H1 (cell line): ENCODE results near the gene MYDGF. TPM values are rescaled to one million over a fixed set of nuclear protein-coding genes. Genes with fewer than 3 reads are reported as not detected.

ENCODE experiments used
- CTCF ChIA-PET: fragments of 300-600 bp; sonication (Branson Sonifier 250); formaldehyde crosslinking; loops from one replicate; lab custom pipeline; 2021; ENCODE audit not compliant: partially characterized antibody; lab: Charles Lee
- POLR2A ChIA-PET: fragments of 300-600 bp; sonication (Branson Sonifier 250); formaldehyde crosslinking; loops from one replicate; lab custom pipeline; 2021; ENCODE audit warnings: inconsistent platforms; ENCODE audit not compliant: partially characterized antibody; lab: Charles Lee
- DNase-seq, 2 experiments: peaks; one replicate each; pipeline versions ENCODE4 v3.0.0 to v3.0.0-alpha.2; 2010 to 2022; ENCODE audit warnings: low spot score in 2 of 2, low read depth in 1 of 2, mixed read lengths in 1 of 2
- FAIRE-seq: peaks from 2 replicates; lab custom pipeline; 2011; peaks lifted over from hg19 to GRCh38; lab: Jason Lieb, UNC
- H2AFZ ChIP-seq: 2 replicates; pipeline ENCODE4 v1.8.1; 2012; ENCODE audit warnings: low read length, inconsistent platforms
- H2AK5ac ChIP-seq: 2 replicates; pipeline ENCODE4 v1.6.1; 2013; ENCODE audit warnings: low read depth, low read length
- H2BK120ac ChIP-seq: replicated peaks from 2 replicates; pipeline ENCODE3; 2013; ENCODE audit warnings: low read depth, low read length, inconsistent platforms
- H2BK12ac ChIP-seq: 2 replicates; pipeline ENCODE4 v1.6.1; 2013; ENCODE audit warnings: low read depth, low read length
- H2BK15ac ChIP-seq: 2 replicates; pipeline ENCODE4 v1.6.1; 2013; ENCODE audit warnings: low read length
- H2BK20ac ChIP-seq: 2 replicates; pipeline ENCODE4 v1.6.1; 2013; ENCODE audit warnings: low read length
- H2BK5ac ChIP-seq: 2 replicates; pipeline ENCODE4 v1.6.1; 2013; ENCODE audit warnings: low read depth, low read length
- H3K14ac ChIP-seq: 2 replicates; pipeline ENCODE4 v1.6.1; 2013; ENCODE audit warnings: inconsistent platforms; ENCODE audit not compliant: insufficient read length
- H3K18ac ChIP-seq: 2 replicates; pipeline ENCODE4 v1.6.1; 2013; ENCODE audit warnings: low read length; ENCODE audit errors: extremely low read depth
- H3K23ac ChIP-seq: 2 replicates; pipeline ENCODE4 v1.6.1; 2013; ENCODE audit warnings: inconsistent platforms; ENCODE audit not compliant: insufficient read length
- H3K23me2 ChIP-seq: 2 replicates; pipeline ENCODE4 v1.6.1; 2013; ENCODE audit warnings: low read depth, low read length
- H3K27ac ChIP-seq: 2 replicates; pipeline ENCODE4 v1.6.1; 2011; ENCODE audit warnings: low read depth, low read length, inconsistent platforms
- H3K27me3 ChIP-seq, 4 experiments: replicated peaks in 1 of 4; 1 replicate in 1 of 4; 2 replicates in 3 of 4; pipeline versions ENCODE4 v1.6.1 to v1.8.1; 2011 to 2013; ENCODE audit warnings: low read length in 3 of 4, mild to moderate bottlenecking in 3 of 4, inconsistent platforms in 2 of 4, mixed read lengths in 2 of 4, moderate library complexity in 1 of 4; ENCODE audit not compliant: control insufficient read depth in 3 of 4, insufficient read depth in 3 of 4; ENCODE audit errors: extremely low read depth in 1 of 4
- H3K36me3 ChIP-seq, 4 experiments: 2 replicates each; pipeline versions ENCODE4 v1.6.1 to v1.8.1; 2011 to 2013; ENCODE audit warnings: mild to moderate bottlenecking in 4 of 4, low read length in 3 of 4, moderate library complexity in 2 of 4, control low read depth in 1 of 4, inconsistent platforms in 1 of 4; ENCODE audit not compliant: insufficient read depth in 4 of 4, control insufficient read depth in 2 of 4
- H3K4ac ChIP-seq: replicated peaks from 2 replicates; pipeline ENCODE3; 2013; ENCODE audit warnings: low read length, low read depth, mixed read lengths, inconsistent platforms; ENCODE audit not compliant: insufficient read length
- H3K4me1 ChIP-seq, 4 experiments: replicated peaks in 1 of 4; 1 replicate in 1 of 4; 2 replicates in 3 of 4; pipeline versions ENCODE4 v1.6.1 to v1.8.1; 2011 to 2013; ENCODE audit warnings: low read length in 3 of 4, inconsistent platforms in 2 of 4, mixed read lengths in 1 of 4; ENCODE audit not compliant: insufficient read depth in 4 of 4, control insufficient read depth in 3 of 4
- H3K4me2 ChIP-seq, 2 experiments: 2 replicates each; pipeline versions ENCODE4 v1.6.1 to v1.8.1; 2011 to 2013; ENCODE audit warnings: low read depth in 2 of 2, low read length in 2 of 2, control low read depth in 1 of 2, inconsistent platforms in 1 of 2, mild to moderate bottlenecking in 1 of 2; ENCODE audit not compliant: insufficient read depth in 1 of 2
- H3K4me3 ChIP-seq, 4 experiments: fragments of 200-600, 300-600 bp in 1 of 4; sonication (generic), shearing (Covaris generic), sonication (Bioruptor Twin) in 1 of 4; 2 replicates each; pipeline versions ENCODE4 v1.5.1 to v1.8.1; 2011 to 2016; ENCODE audit warnings: low read length in 4 of 4, low read depth in 3 of 4, control low read depth in 2 of 4, inconsistent platforms in 2 of 4, mild to moderate bottlenecking in 2 of 4, mixed read lengths in 1 of 4, moderate library complexity in 1 of 4; ENCODE audit not compliant: insufficient read depth in 2 of 4; ENCODE audit errors: extremely low read depth in 1 of 4
- H3K56ac ChIP-seq: replicated peaks from 2 replicates; pipeline ENCODE3; 2013; ENCODE audit warnings: low read depth, mild to moderate bottlenecking, mixed read lengths, low read length, inconsistent platforms; ENCODE audit not compliant: insufficient read length
- H3K79me1 ChIP-seq: 2 replicates; pipeline ENCODE4 v1.6.1; 2013; ENCODE audit warnings: low read depth, low read length, control low read depth
- H3K79me2 ChIP-seq, 2 experiments: 2 replicates each; pipeline versions ENCODE4 v1.6.1 to v1.8.1; 2012 to 2013; ENCODE audit warnings: low read length in 2 of 2, mild to moderate bottlenecking in 2 of 2, inconsistent platforms in 1 of 2; ENCODE audit not compliant: insufficient read depth in 2 of 2, control insufficient read depth in 1 of 2
- H3K9ac ChIP-seq, 4 experiments: replicated peaks in 1 of 4; 1 replicate in 1 of 4; 2 replicates in 3 of 4; pipeline versions ENCODE4 v1.6.1 to v1.8.1; 2011 to 2013; ENCODE audit warnings: low read depth in 3 of 4, low read length in 3 of 4, control low read depth in 2 of 4, mild to moderate bottlenecking in 2 of 4, moderate library complexity in 2 of 4, inconsistent platforms in 1 of 4; ENCODE audit errors: extremely low read depth in 1 of 4
- H3K9me3 ChIP-seq, 2 experiments: 2 replicates each; pipeline versions ENCODE4 v1.6.1 to v1.8.1; 2012 to 2013; ENCODE audit warnings: mild to moderate bottlenecking in 2 of 2, moderate library complexity in 2 of 2, control low read depth in 1 of 2, inconsistent platforms in 1 of 2, low read depth in 1 of 2, low read length in 1 of 2, mixed read lengths in 1 of 2; ENCODE audit not compliant: insufficient read depth in 2 of 2
- H4K20me1 ChIP-seq, 2 experiments: replicated peaks in 1 of 2; 2 replicates each; pipeline versions ENCODE3 to v1.8.1; 2011 to 2013; ENCODE audit warnings: inconsistent platforms in 2 of 2, low read length in 2 of 2, mild to moderate bottlenecking in 1 of 2; ENCODE audit not compliant: insufficient read depth in 2 of 2, control insufficient read depth in 1 of 2
- H4K5ac ChIP-seq: 2 replicates; pipeline ENCODE4 v1.6.1; 2013; ENCODE audit warnings: low read length, low read depth, mixed read lengths, inconsistent platforms; ENCODE audit not compliant: insufficient read length
- H4K8ac ChIP-seq: 2 replicates; pipeline ENCODE4 v1.8.0; 2013; ENCODE audit warnings: mild to moderate bottlenecking, moderate library complexity, low read length, inconsistent platforms; ENCODE audit not compliant: insufficient read depth; ENCODE audit errors: extremely low read depth
- H4K91ac ChIP-seq: replicated peaks from 2 replicates; pipeline ENCODE3; 2013; ENCODE audit warnings: low read length, mixed read lengths, inconsistent platforms; ENCODE audit not compliant: insufficient read length
- CEBPB ChIP-seq: IDR thresholded peaks from 2 replicates; pipeline ENCODE4 v1.6.1; 2012; ENCODE audit warnings: low read depth, low read length
- MAFK ChIP-seq: IDR thresholded peaks from 2 replicates; pipeline ENCODE4 v1.6.1; 2012; ENCODE audit warnings: low read depth, mild to moderate bottlenecking, improper control_type of control experiment, low read length
- whole genome bisulfite sequencing, 2 experiments: shearing (Covaris generic) in 1 of 2; methylation state at CpG; one replicate each; pipeline versions ENCODE4 v1.1.6 to v1.1.7; 2013 to 2015; ENCODE audit warnings: low lambda C conversion rate in 2 of 2, mixed read lengths in 2 of 2, inconsistent platforms in 1 of 2, low coverage in 1 of 2, missing lambda C conversion rate in 1 of 2; ENCODE audit not compliant: insufficient replicate concordance in 2 of 2, insufficient coverage in 1 of 2, insufficient read length in 1 of 2; ENCODE audit errors: extremely low coverage in 1 of 2, missing lambda C conversion rate in 1 of 2; 5-methylcytosine and 5-hydroxymethylcytosine counted together
- polyA plus RNA-seq, 7 experiments: library from polyadenylated mRNA; depleted of rRNA in 3 of 7; stranded (reverse) in 5 of 7; unstranded in 2 of 7; fragments of >200 nt in 5 of 7; fragments of 200-250 nt in 2 of 7; gene quantifications; 1 replicate in 5 of 7; 2 replicates in 1 of 7; 4 replicates in 1 of 7; pipeline versions ENCODE4 v1.2.1 to v1.2.3, GENCODE V29; 2011 to 2013; ENCODE audit warnings: missing spikeins in 2 of 7, mixed read lengths in 2 of 7
- total RNA-seq: library from RNA; stranded (reverse); fragmentation: NEBNext Ultra II Directional; extraction: Animal tissue kit (Norgen Biotek cat#: 25700); gene quantifications from 2 replicates; pipeline ENCODE4 v1.2.1, GENCODE V29; 2021

The MYDGF gene
- total and polyA plus RNA-seq, 2 of the 8 experiments (the other 6 are each of a cell fraction or from before 2014, with no cell fraction given) = 40.6 to 51.1 TPM

GRCh38 chr19:4613254-4613751 lies 56.8 kb downstream of the MYDGF start:
- Histone ChIP-seq H3K18ac (no peak overlapping the region), H2AK5ac (no peak overlapping the region), H3K79me1 (no peaks in the 10 kb centered on the region), H2BK15ac (no peak overlapping the region), H2BK12ac (no peak overlapping the region), H3K9me3 (no peaks in the 10 kb centered on the region), H2BK5ac (no peak overlapping the region), H4K91ac (no peak overlapping the region), H3K9ac (no peak overlapping the region), H2BK120ac (no peak overlapping the region), H3K79me2 (no peaks in the 10 kb centered on the region), H4K20me1 (no peaks in the 10 kb centered on the region), H4K5ac (no peak overlapping the region), H4K8ac (no peak overlapping the region), H3K23ac (no peak overlapping the region), H3K4me3 (no peak overlapping the region), H2BK20ac (no peak overlapping the region), H3K14ac (no peak overlapping the region), H2AFZ (no peak overlapping the region), H3K4me2 (no peak overlapping the region), H3K23me2 (no peaks in the 10 kb centered on the region; the same call in 1 of the 2 replicates), H3K27ac (no peak overlapping the region), H3K4ac (no peak overlapping the region), H3K27me3 (peaks cover 0 to 2% (median under 1%) of the 10 kb centered on the region in 4 experiments; a peak in 3 of 7 replicates), H3K56ac (no peak overlapping the region), H3K36me3 (no peaks in the 10 kb centered on the region), H3K4me1 (peaks cover 0 to 5% (median 2%) of the 10 kb centered on the region in 4 experiments; a peak in 4 of 7 replicates)
- DNase-seq (no peak), FAIRE-seq (no peak)
- ChIA-PET POLR2A (no interaction called here), CTCF (no interaction called here)
- WGBS, 2 experiments = 89% methylated on average over 8 of the region's 8 CpGs; no CpG with 5 or more reads in 1 of the 2 experiments
- TF ChIP-seq MAFK (peak; percentile 58; the same call in 1 of the 2 replicates), CEBPB (no peak)
